ENCODE measurements around the gene SLCO3A1. TPM values are rescaled to one million over a fixed set of nuclear protein-coding genes. Genes with fewer than 3 reads are reported as not detected.

The SLCO3A1 gene
- total RNA-seq, 1 donor from 2014 or later = 42.5 TPM

DNA sequence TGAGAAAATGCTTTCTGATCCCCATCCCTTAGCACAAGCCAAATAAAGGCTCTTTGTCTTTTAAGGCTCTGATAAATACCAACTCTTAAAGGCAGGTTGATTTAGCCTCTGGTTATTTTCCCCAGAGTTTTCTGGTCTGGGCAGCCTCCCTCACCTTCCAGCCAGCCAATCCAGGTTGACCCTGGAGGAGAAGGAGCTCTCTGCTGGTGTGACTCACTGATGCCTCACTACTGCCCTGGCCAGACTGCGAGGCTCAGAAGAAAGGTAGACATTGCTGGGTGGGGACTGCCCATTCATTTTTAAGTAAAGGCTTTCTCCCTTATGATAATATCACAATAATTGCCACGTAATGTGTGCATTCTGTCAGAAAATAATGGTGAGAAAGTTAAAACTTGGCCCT lies 37.1 kb downstream of the SLCO3A1 start:
- no peak for ATAC-seq
- H3K4me3 ChIP-seq = no peak overlapping the region
- H3K9me3 ChIP-seq = no peaks in the 10 kb centered on the region
- H3K27me3 ChIP-seq (ENCODE audit: low read depth) = no peaks in the 10 kb centered on the region
- TF ChIP-seq, protein P1, sequence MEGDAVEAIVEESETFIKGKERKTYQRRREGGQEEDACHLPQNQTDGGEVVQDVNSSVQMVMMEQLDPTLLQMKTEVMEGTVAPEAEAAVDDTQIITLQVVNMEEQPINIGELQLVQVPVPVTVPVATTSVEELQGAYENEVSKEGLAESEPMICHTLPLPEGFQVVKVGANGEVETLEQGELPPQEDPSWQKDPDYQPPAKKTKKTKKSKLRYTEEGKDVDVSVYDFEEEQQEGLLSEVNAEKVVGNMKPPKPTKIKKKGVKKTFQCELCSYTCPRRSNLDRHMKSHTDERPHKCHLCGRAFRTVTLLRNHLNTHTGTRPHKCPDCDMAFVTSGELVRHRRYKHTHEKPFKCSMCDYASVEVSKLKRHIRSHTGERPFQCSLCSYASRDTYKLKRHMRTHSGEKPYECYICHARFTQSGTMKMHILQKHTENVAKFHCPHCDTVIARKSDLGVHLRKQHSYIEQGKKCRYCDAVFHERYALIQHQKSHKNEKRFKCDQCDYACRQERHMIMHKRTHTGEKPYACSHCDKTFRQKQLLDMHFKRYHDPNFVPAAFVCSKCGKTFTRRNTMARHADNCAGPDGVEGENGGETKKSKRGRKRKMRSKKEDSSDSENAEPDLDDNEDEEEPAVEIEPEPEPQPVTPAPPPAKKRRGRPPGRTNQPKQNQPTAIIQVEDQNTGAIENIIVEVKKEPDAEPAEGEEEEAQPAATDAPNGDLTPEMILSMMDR (IDR thresholded peaks at IDR 0.05) = no peak
- no peak for DNase-seq
- peaks cover 34% of the 10 kb centered on the region for H3K4me1 ChIP-seq
- H3K27ac ChIP-seq = no peak overlapping the region
- intact Hi-C loops (cut with DNase I) = no loop called here
- no peaks in the 10 kb centered on the region for H3K36me3 ChIP-seq

DNA sequence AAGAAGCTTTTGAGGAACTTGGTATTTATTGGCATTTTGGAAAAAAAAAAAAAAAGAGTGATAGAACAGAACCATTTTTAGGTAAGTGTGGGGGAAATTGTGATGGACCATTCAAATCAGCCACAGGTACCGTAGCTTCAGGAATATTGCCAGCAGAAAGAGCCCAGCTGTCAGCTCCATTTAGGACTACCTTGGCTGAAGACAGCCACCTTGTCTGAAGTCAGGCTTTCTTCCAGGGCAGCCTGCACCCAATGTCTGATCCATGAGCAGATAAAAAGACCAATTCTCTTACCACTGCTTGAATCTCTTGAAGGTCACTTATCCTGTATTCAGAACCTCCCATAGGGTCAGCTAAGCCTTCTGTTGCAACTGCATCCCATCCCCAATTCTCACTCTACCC lies 37.6 kb downstream of the SLCO3A1 start:
- Histone ChIP-seq H3K27ac (no peak overlapping the region), H3K27me3 (ENCODE audit: low read depth) (no peaks in the 10 kb centered on the region), H3K4me3 (no peak overlapping the region), H3K4me1 (peaks cover 39% of the 10 kb centered on the region), H3K9me3 (no peaks in the 10 kb centered on the region), H3K36me3 (no peaks in the 10 kb centered on the region)
- DNase-seq = no peak
- ATAC-seq = no peak
- TF ChIP-seq, protein P1 (IDR thresholded peaks at IDR 0.05) = no peak
- intact Hi-C loops (cut with DNase I) = no loop called here

DNA sequence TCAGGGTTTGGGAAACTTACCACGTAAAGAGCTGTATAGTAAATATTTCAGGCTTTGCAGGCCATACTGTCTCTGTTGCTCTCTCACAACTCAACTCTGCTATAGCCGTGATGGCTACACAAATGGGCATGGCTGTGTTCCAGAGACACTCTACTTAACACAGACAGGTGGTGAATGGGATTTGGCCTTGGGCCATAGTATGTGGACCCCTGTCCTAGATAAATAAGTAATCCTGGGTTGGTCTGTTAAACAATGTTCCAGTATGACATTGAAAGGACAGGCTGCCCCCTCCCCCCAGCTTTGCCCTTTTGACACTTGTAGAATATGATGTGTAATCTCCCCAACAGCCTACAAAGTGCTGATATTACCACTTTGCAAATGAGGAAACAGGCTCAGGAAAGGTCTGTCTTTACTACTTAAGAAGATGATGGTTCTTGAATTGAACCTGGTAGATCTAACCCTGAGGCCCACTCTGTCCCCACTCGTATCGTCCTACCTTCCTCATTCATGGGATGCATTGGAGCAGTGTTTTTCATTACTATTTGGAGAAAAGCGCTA lies 38.4 kb downstream of the SLCO3A1 start:
- no peak for DNase-seq

DNA sequence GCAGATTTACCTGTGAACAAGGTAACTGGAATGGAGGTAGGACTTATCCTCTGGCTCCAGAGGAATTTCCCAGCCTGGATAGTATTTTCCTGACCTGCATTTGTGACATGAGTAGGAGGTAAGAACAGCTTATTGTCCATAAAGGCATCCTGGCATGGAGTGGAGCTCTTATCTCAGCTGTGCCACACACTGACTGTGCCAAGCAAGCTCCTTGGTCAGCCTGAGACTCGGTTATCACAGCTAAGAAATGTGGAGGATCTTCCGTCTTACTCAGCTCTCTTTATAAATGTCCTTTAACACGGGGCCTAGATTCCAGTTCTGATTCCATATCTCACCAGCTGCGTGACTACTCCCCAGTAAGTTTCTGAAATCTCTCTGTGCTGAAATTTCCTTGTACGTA lies 38.9 kb downstream of the SLCO3A1 start:
- DNase-seq (no peak), ATAC-seq (peak in 1 of 2 donors; percentile 58)
- no peaks in the 10 kb centered on the region for H3K36me3 ChIP-seq
- intact Hi-C loops (cut with DNase I) = no loop called here
- no peak overlapping the region for H3K27ac ChIP-seq
- H3K9me3 ChIP-seq = no peaks in the 10 kb centered on the region
- no peak overlapping the region for H3K4me3 ChIP-seq
- TF ChIP-seq, protein P1 (IDR thresholded peaks at IDR 0.05) = no peak
- no peaks in the 10 kb centered on the region for H3K27me3 ChIP-seq (ENCODE audit: low read depth)
- peaks cover 37% of the 10 kb centered on the region for H3K4me1 ChIP-seq

More for the DNA sequence above, 38.4 kb downstream of the SLCO3A1 start:
- Histone ChIP-seq H3K4me3 (no peak overlapping the region), H3K27me3 (ENCODE audit: low read depth) (no peaks in the 10 kb centered on the region), H3K27ac (no peak overlapping the region), H3K9me3 (no peaks in the 10 kb centered on the region), H3K4me1 (peaks cover 40% of the 10 kb centered on the region), H3K36me3 (no peaks in the 10 kb centered on the region)
- no peak for ATAC-seq
- TF ChIP-seq, protein P1 (IDR thresholded peaks at IDR 0.05) = no peak
- intact Hi-C loops (cut with DNase I) = no loop called here

DNA sequence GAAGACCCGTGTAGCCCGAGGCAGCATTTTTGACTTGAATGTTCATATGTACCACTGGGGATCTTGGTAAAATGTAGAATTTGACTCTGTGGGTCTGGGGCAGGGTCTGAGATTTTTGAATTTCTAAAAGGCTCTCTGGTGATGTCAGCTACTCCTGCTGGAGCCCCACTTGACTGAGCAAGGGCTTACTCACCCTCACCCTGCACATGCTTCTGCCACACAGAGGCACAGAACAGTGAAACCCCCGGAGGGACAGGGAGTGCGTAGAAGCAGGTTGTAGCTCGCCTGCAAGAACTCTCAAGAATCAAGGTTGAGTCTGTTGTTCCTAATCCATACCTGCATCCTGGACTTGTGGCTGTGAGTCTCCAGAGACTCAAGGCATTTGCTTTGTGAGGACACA lies 41.1 kb downstream of the SLCO3A1 start:
- no peaks in the 10 kb centered on the region for H3K9me3 ChIP-seq
- peaks cover 26% of the 10 kb centered on the region for H3K4me1 ChIP-seq
- no peak for DNase-seq
- ATAC-seq = peak; percentile 55 to 60
- no peak overlapping the region for H3K4me3 ChIP-seq
- TF ChIP-seq, protein P1 (IDR thresholded peaks at IDR 0.05) = no peak
- intact Hi-C loops (cut with DNase I) = no loop called here
- H3K27ac ChIP-seq = no peak overlapping the region
- H3K36me3 ChIP-seq = no peaks in the 10 kb centered on the region
- H3K27me3 ChIP-seq (ENCODE audit: low read depth) = no peaks in the 10 kb centered on the region
